ENCODE data around the gene ERC1.

ERC1 gene

DNA sequence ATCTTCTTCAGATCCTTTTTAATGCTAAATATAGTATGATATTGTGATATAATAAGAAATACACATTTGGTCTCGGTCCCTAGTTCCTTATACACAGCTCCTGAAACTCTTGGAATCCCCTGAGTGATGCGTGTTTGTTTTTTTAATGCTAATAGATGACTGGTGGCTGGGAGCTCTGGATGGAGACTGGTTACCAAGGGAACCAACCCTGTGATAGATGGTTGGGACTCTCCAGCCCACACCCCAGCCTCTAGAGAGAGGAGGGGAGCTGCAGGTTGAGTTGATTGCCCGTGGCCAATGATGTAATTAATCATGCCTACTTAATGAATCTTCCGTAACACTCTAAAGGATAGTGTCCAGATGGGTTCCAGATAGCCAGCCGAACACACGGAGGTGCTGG lies 462.8 kb downstream of the ERC1 start:
- H3K9me2 ChIP-seq (replicated peaks; ENCODE audit: insufficient read depth, low read length): no peaks in the 10 kb centered on the region
- TF ChIP-seq CTCF (IDR thresholded peaks at IDR 0.05; ENCODE audit: low read length) (no peak), EZH2phosphoT487 (IDR thresholded peaks at IDR 0.05; ENCODE audit: low read length) (no peak), EZH2 (optimal IDR thresholded peaks at IDR 0.05; ENCODE audit: low read depth, low read length) (no peak)
- no peaks in the 10 kb centered on the region for H3K36me3 ChIP-seq (replicated peaks; ENCODE audit: insufficient read depth, low read length)
- H2AFZ ChIP-seq (ENCODE audit: low read length): no peak overlapping the region
- no peak overlapping the region for H3K4me3 ChIP-seq (ENCODE audit: low read length)
- H3K4me2 ChIP-seq (ENCODE audit: low read depth, low read length): no peak overlapping the region
- H3K79me2 ChIP-seq (ENCODE audit: low read length): no peaks in the 10 kb centered on the region
- DNase-seq: no peak
- H3K9me3 ChIP-seq (replicated peaks; ENCODE audit: insufficient read depth, low read length): no peaks in the 10 kb centered on the region
- H4K20me1 ChIP-seq (ENCODE audit: insufficient read depth, low read length): no peaks in the 10 kb centered on the region
- H3K9ac ChIP-seq (ENCODE audit: low read length): no peak overlapping the region
- no peaks in the 10 kb centered on the region for H3K27me3 ChIP-seq (replicated peaks; ENCODE audit: insufficient read depth, low read length)
- H3F3A ChIP-seq (ENCODE audit: insufficient read depth, low read length): no peaks in the 10 kb centered on the region; the same call in 1 of the 2 replicates
- H3K4me1 ChIP-seq (ENCODE audit: low read length): no peaks in the 10 kb centered on the region
- no peak overlapping the region for H3K27ac ChIP-seq (ENCODE audit: low read length)

DNA sequence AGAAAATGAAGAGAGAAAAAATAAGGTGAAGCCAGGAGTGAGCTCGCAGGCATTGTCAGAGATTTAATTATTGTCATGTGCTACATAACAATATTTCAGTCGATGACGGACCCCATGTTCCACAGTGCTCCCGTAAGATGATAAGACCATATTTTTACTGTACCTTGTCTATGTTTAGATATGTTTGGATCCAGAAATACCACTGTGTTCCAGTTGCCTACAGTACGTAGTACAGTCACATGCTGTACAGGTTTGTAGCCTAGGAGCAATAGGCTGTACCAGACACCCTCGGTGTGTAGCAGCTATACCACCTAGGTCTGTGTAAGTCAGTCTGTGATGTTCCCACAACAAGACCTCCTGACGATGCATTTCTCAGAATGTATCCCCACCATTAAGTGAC lies 465.9 kb downstream of the ERC1 start:
- Histone ChIP-seq H3K4me1 (ENCODE audit: low read length) (peaks cover 5% of the 10 kb centered on the region; the same call in 1 of the 2 replicates), H3K36me3 (replicated peaks; ENCODE audit: insufficient read depth, low read length) (no peaks in the 10 kb centered on the region), H3K4me3 (ENCODE audit: low read length) (no peak overlapping the region), H3K4me2 (ENCODE audit: low read depth, low read length) (no peak overlapping the region), H4K20me1 (ENCODE audit: insufficient read depth, low read length) (no peaks in the 10 kb centered on the region), H3K9me2 (replicated peaks; ENCODE audit: insufficient read depth, low read length) (no peaks in the 10 kb centered on the region), H3F3A (ENCODE audit: insufficient read depth, low read length) (no peaks in the 10 kb centered on the region; the same call in 1 of the 2 replicates), H2AFZ (ENCODE audit: low read length) (no peak overlapping the region), H3K9me3 (replicated peaks; ENCODE audit: insufficient read depth, low read length) (no peaks in the 10 kb centered on the region), H3K27me3 (replicated peaks; ENCODE audit: insufficient read depth, low read length) (no peaks in the 10 kb centered on the region), H3K79me2 (ENCODE audit: low read length) (no peaks in the 10 kb centered on the region), H3K9ac (ENCODE audit: low read length) (no peak overlapping the region), H3K27ac (ENCODE audit: low read length) (no peak overlapping the region)
- no peak for DNase-seq
- TF ChIP-seq CTCF (IDR thresholded peaks at IDR 0.05; ENCODE audit: low read length): no peak
- no peak for TF ChIP-seq EZH2phosphoT487 (IDR thresholded peaks at IDR 0.05; ENCODE audit: low read length)
- TF ChIP-seq EZH2 (optimal IDR thresholded peaks at IDR 0.05; ENCODE audit: low read depth, low read length): no peak

DNA sequence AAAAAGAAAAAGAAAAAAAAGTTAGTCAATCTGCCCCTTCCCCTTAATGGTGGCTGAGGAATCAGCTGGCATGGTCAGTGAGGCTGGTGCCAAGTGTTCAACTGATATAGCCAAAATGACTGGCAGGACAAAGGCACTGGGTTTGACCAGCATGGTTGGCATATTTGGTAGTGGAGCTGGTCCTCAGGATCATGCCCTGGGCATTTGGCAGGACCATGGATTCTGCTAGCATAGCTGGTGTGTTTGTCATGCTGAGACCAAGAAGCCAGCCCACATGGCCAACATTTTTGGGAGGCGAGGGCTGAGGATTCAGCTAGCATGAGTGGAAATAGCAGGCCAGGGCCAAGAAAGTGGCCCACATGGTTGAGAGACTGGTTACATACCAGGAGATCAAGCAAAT lies 466.9 kb downstream of the ERC1 start:
- Histone ChIP-seq H3K36me3 (replicated peaks; ENCODE audit: insufficient read depth, low read length) (no peaks in the 10 kb centered on the region), H3K79me2 (ENCODE audit: low read length) (no peaks in the 10 kb centered on the region), H3K4me2 (ENCODE audit: low read depth, low read length) (no peak overlapping the region), H3K27ac (ENCODE audit: low read length) (no peak overlapping the region), H3K4me3 (ENCODE audit: low read length) (no peak overlapping the region), H3K9ac (ENCODE audit: low read length) (no peak overlapping the region), H3K9me3 (replicated peaks; ENCODE audit: insufficient read depth, low read length) (no peaks in the 10 kb centered on the region), H3K4me1 (ENCODE audit: low read length) (peaks cover 5% of the 10 kb centered on the region; the same call in 1 of the 2 replicates), H4K20me1 (ENCODE audit: insufficient read depth, low read length) (no peaks in the 10 kb centered on the region), H3F3A (ENCODE audit: insufficient read depth, low read length) (no peaks in the 10 kb centered on the region), H3K9me2 (replicated peaks; ENCODE audit: insufficient read depth, low read length) (no peaks in the 10 kb centered on the region), H3K27me3 (replicated peaks; ENCODE audit: insufficient read depth, low read length) (no peaks in the 10 kb centered on the region), H2AFZ (ENCODE audit: low read length) (no peak overlapping the region)
- DNase-seq: no peak
- TF ChIP-seq EZH2phosphoT487 (IDR thresholded peaks at IDR 0.05; ENCODE audit: low read length): no peak
- no peak for TF ChIP-seq CTCF (IDR thresholded peaks at IDR 0.05; ENCODE audit: low read length)
- no peak for TF ChIP-seq EZH2 (optimal IDR thresholded peaks at IDR 0.05; ENCODE audit: low read depth, low read length)

All from MM.1S (cell line).